T-helper 2 cell treated with Interferon-gamma antibody and Interleukin-4, amounts not matched to agents 5 μg/mL and 100 μg/mL, for 36 hours (primary cell): ENCODE data around the gene FSTL3.

ENCODE experiments used
- DNase-seq: peaks from one replicate; pipeline ENCODE4 v3.0.0; 2021; ENCODE audit warnings: low spot score
- H3K27ac Mint-ChIP-seq: one replicate; pipeline ENCODE4 v1.8.0; 2021; ENCODE audit warnings: mild to moderate bottlenecking, mixed read lengths
- H3K27me3 Mint-ChIP-seq: one replicate; pipeline ENCODE4 v1.8.0; 2021; ENCODE audit warnings: low read depth, mixed read lengths
- H3K36me3 Mint-ChIP-seq: one replicate; pipeline ENCODE4 v1.8.0; 2021; ENCODE audit warnings: low read depth, mixed read lengths
- H3K4me1 Mint-ChIP-seq: one replicate; pipeline ENCODE4 v1.8.0; 2021; ENCODE audit warnings: low read depth, mixed read lengths
- H3K4me3 Mint-ChIP-seq: one replicate; pipeline ENCODE4 v1.8.0; 2022; ENCODE audit warnings: mild to moderate bottlenecking, moderate library complexity, mixed read lengths
- H3K9me3 Mint-ChIP-seq: one replicate; pipeline ENCODE4 v1.8.0; 2021; ENCODE audit warnings: mixed read lengths

FSTL3 gene

GRCh38 chr19:651114-651818 lies 24.9 kb upstream of the FSTL3 start:
- H3K9me3 Mint-ChIP-seq: no peaks in the 10 kb centered on the region
- H3K36me3 Mint-ChIP-seq: peaks cover 29% of the 10 kb centered on the region
- DNase-seq: no peak
- peaks cover 2% of the 10 kb centered on the region for H3K4me1 Mint-ChIP-seq
- H3K27ac Mint-ChIP-seq: no peak overlapping the region
- no peaks in the 10 kb centered on the region for H3K27me3 Mint-ChIP-seq
- H3K4me3 Mint-ChIP-seq: no peak overlapping the region

- peaks cover 2% of the 10 kb centered on the region for H3K4me1 Mint-ChIP-seq
- H3K27ac Mint-ChIP-seq: no peak overlapping the region
- DNase-seq: no peak
- peaks cover 29% of the 10 kb centered on the region for H3K36me3 Mint-ChIP-seq
- no peak overlapping the region for H3K4me3 Mint-ChIP-seq
- H3K27me3 Mint-ChIP-seq: no peaks in the 10 kb centered on the region
- H3K9me3 Mint-ChIP-seq: no peaks in the 10 kb centered on the region
These were observed 24.2 kb upstream of the FSTL3 start for GRCh38 chr19:651991-652390.

- no peaks in the 10 kb centered on the region for H3K9me3 Mint-ChIP-seq
- H3K4me3 Mint-ChIP-seq: no peak overlapping the region
- DNase-seq: no peak
- peaks cover 2% of the 10 kb centered on the region for H3K4me1 Mint-ChIP-seq
- no peak overlapping the region for H3K27ac Mint-ChIP-seq
- H3K27me3 Mint-ChIP-seq: no peaks in the 10 kb centered on the region
- peaks cover 29% of the 10 kb centered on the region for H3K36me3 Mint-ChIP-seq
These were observed 23.5 kb upstream of the FSTL3 start for GRCh38 chr19:652467-653389.

GRCh38 chr19:653425-653824 lies 22.8 kb upstream of the FSTL3 start:
- Mint-ChIP-seq H3K27me3 (no peaks in the 10 kb centered on the region), H3K27ac (no peak overlapping the region), H3K4me1 (peaks cover 2% of the 10 kb centered on the region), H3K36me3 (peaks cover 27% of the 10 kb centered on the region), H3K9me3 (no peaks in the 10 kb centered on the region), H3K4me3 (no peak overlapping the region)
- no peak for DNase-seq

- H3K36me3 Mint-ChIP-seq: peaks cover 27% of the 10 kb centered on the region
- H3K4me3 Mint-ChIP-seq: no peak overlapping the region
- H3K4me1 Mint-ChIP-seq: peaks cover 5% of the 10 kb centered on the region
- no peak for DNase-seq
- H3K27ac Mint-ChIP-seq: no peak overlapping the region
- H3K27me3 Mint-ChIP-seq: no peaks in the 10 kb centered on the region
- no peaks in the 10 kb centered on the region for H3K9me3 Mint-ChIP-seq
These were observed 20.5 kb upstream of the FSTL3 start for GRCh38 chr19:655691-656090.

- Mint-ChIP-seq H3K9me3 (no peaks in the 10 kb centered on the region), H3K36me3 (peaks cover 33% of the 10 kb centered on the region), H3K27me3 (no peaks in the 10 kb centered on the region), H3K4me3 (no peak overlapping the region), H3K27ac (no peak overlapping the region), H3K4me1 (peaks cover 10% of the 10 kb centered on the region)
- DNase-seq: no peak
These were observed 19.2 kb upstream of the FSTL3 start for GRCh38 chr19:656751-657559.

GRCh38 chr19:657611-658010 lies 18.6 kb upstream of the FSTL3 start:
- Mint-ChIP-seq H3K4me3 (no peak overlapping the region), H3K27me3 (no peaks in the 10 kb centered on the region), H3K9me3 (no peaks in the 10 kb centered on the region), H3K36me3 (peaks cover 35% of the 10 kb centered on the region), H3K4me1 (peaks cover 10% of the 10 kb centered on the region), H3K27ac (no peak overlapping the region)
- no peak for DNase-seq

- Mint-ChIP-seq H3K4me3 (no peak overlapping the region), H3K36me3 (peaks cover 32% of the 10 kb centered on the region), H3K27me3 (no peaks in the 10 kb centered on the region), H3K27ac (no peak overlapping the region), H3K9me3 (no peaks in the 10 kb centered on the region), H3K4me1 (peaks cover 10% of the 10 kb centered on the region)
- no peak for DNase-seq
These were observed 17.9 kb upstream of the FSTL3 start for GRCh38 chr19:658059-658839.

GRCh38 chr19:658916-659839 lies 17.0 kb upstream of the FSTL3 start:
- H3K27ac Mint-ChIP-seq: no peak overlapping the region
- no peak for DNase-seq
- H3K27me3 Mint-ChIP-seq: no peaks in the 10 kb centered on the region
- peaks cover 14% of the 10 kb centered on the region for H3K4me1 Mint-ChIP-seq
- H3K9me3 Mint-ChIP-seq: no peaks in the 10 kb centered on the region
- H3K36me3 Mint-ChIP-seq: peaks cover 30% of the 10 kb centered on the region
- H3K4me3 Mint-ChIP-seq: peak overlapping the region; percentile 95

- Mint-ChIP-seq H3K9me3 (no peaks in the 10 kb centered on the region), H3K27me3 (no peaks in the 10 kb centered on the region), H3K4me3 (peak overlapping the region; percentile 95), H3K4me1 (peaks cover 14% of the 10 kb centered on the region), H3K27ac (peak overlapping the region; percentile 95), H3K36me3 (peaks cover 19% of the 10 kb centered on the region)
- no peak for DNase-seq
These were observed 15.3 kb upstream of the FSTL3 start for GRCh38 chr19:660793-661426.

GRCh38 chr19:661427-662196 lies 14.6 kb upstream of the FSTL3 start:
- DNase-seq: peak; percentile 61
- no peaks in the 10 kb centered on the region for H3K27me3 Mint-ChIP-seq
- H3K36me3 Mint-ChIP-seq: peaks cover 14% of the 10 kb centered on the region
- H3K4me1 Mint-ChIP-seq: peaks cover 12% of the 10 kb centered on the region
- peak overlapping the region; percentile 95 for H3K4me3 Mint-ChIP-seq
- peak overlapping the region; percentile 95 for H3K27ac Mint-ChIP-seq
- no peaks in the 10 kb centered on the region for H3K9me3 Mint-ChIP-seq
